Mesothelial cell of epicardium (in vitro differentiated cells): Measurements from ENCODE around the gene PRMT7. TPM values are rescaled to one million over a fixed set of nuclear protein-coding genes. Genes with fewer than 3 reads are reported as not detected.

Experiments used
- DNase-seq, 2 experiments: peaks; one replicate each; pipeline ENCODE4 v3.0.0; 2021; ENCODE audit warnings: low spot score in 2 of 2; ENCODE audit not compliant: unreplicated experiment in 2 of 2
- H3K27ac Mint-ChIP-seq: 2 replicates; pipeline ENCODE4 v1.8.0; 2021; ENCODE audit warnings: mixed read lengths
- H3K27me3 Mint-ChIP-seq: 2 replicates; pipeline ENCODE4 v1.8.0; 2021; ENCODE audit warnings: low read depth, mixed read lengths
- H3K36me3 Mint-ChIP-seq: 2 replicates; pipeline ENCODE4 v1.8.0; 2021; ENCODE audit warnings: mixed read lengths
- H3K4me1 Mint-ChIP-seq: 2 replicates; pipeline ENCODE4 v1.8.0; 2021; ENCODE audit warnings: mixed read lengths
- H3K4me3 Mint-ChIP-seq: 2 replicates; pipeline ENCODE4 v1.8.0; 2021; ENCODE audit warnings: mild to moderate bottlenecking, moderate library complexity, mixed read lengths
- H3K9me3 Mint-ChIP-seq: 2 replicates; pipeline ENCODE4 v1.8.0; 2021; ENCODE audit warnings: mixed read lengths
- CTCF ChIP-seq: fragments of 200-600 bp; sonication (generic); IDR thresholded peaks from one replicate; pipeline ENCODE4 v1.5.0; 2021; ENCODE audit warnings: antibody characterized with exemption; ENCODE audit not compliant: unreplicated experiment
- total RNA-seq: library from RNA; stranded (reverse); gene quantifications from 3 replicates; pipeline ENCODE4 v1.2.1, GENCODE V29; 2021

The PRMT7 gene
- total RNA-seq, 1 donor from 2014 or later = 77.9 TPM

DNA sequence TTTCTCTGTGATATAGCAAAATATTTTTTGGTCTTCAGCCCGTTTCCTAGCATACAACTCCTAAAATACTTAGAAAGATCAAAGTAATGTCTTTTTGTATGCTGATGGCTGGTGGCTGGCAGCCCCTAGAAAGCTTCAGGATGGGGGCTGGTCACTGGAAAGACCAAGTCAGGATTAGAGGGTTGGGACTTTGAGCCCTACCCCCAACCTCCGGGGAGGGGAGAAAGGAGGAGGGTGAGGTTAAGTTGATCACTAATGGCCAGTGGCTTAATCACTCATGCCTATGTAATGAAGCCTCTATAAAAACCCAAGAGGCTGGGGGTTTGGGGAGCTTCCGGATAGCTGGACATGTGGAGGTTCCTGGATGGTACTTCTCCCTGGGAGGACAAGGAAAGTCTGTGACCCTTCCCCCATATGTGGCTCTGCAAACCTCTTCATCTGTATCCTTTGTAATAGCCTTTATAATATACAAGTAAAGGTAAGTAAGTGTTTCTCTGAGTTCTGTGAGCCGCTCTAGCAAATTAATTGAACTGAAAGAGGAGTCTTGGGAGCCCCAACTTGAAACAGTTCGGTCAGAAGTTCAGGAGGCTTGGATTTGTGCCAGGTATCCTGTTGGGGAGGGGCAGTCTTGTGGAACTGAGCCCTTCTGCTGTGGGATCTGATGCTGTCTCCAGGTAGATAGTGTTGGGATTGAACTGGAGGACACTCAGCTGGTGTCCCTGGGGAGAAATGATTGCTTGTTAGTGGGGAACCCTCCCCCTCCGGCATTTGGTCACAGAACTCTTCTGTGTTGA lies 43.0 kb upstream of the PRMT7 start:
- no peaks in the 10 kb centered on the region for H3K27me3 Mint-ChIP-seq
- peak in 1 of 2 experiments; percentile 61 for DNase-seq
- H3K27ac Mint-ChIP-seq = peak overlapping the region; percentile 95
- H3K4me3 Mint-ChIP-seq = peak overlapping the region; percentile 58
- no peaks in the 10 kb centered on the region for H3K36me3 Mint-ChIP-seq
- TF ChIP-seq CTCF = no peak
- no peaks in the 10 kb centered on the region for H3K9me3 Mint-ChIP-seq
- peaks cover 43% of the 10 kb centered on the region for H3K4me1 Mint-ChIP-seq

- Mint-ChIP-seq H3K27me3 (no peaks in the 10 kb centered on the region), H3K4me1 (peaks cover 36% of the 10 kb centered on the region), H3K27ac (no peak overlapping the region), H3K4me3 (no peak overlapping the region), H3K9me3 (no peaks in the 10 kb centered on the region), H3K36me3 (peaks cover 9% of the 10 kb centered on the region)
- TF ChIP-seq CTCF = no peak
- DNase-seq = no peak
Measured at GRCh38 chr16:68269793-68270192, 41.0 kb upstream of the PRMT7 start.

- DNase-seq = no peak
- H3K36me3 Mint-ChIP-seq = peaks cover 9% of the 10 kb centered on the region
- H3K27ac Mint-ChIP-seq = peak overlapping the region; percentile 50
- peaks cover 32% of the 10 kb centered on the region for H3K4me1 Mint-ChIP-seq
- TF ChIP-seq CTCF = no peak
- H3K9me3 Mint-ChIP-seq = no peaks in the 10 kb centered on the region
- no peaks in the 10 kb centered on the region for H3K27me3 Mint-ChIP-seq
- no peak overlapping the region for H3K4me3 Mint-ChIP-seq
Measured at GRCh38 chr16:68270353-68270752, 40.5 kb upstream of the PRMT7 start.

GRCh38 chr16:68272507-68273209 lies 38.2 kb upstream of the PRMT7 start:
- no peak for TF ChIP-seq CTCF
- DNase-seq = no peak
- H3K9me3 Mint-ChIP-seq = no peaks in the 10 kb centered on the region
- H3K27ac Mint-ChIP-seq = no peak overlapping the region
- H3K4me1 Mint-ChIP-seq = peaks cover 24% of the 10 kb centered on the region
- H3K4me3 Mint-ChIP-seq = no peak overlapping the region
- no peaks in the 10 kb centered on the region for H3K27me3 Mint-ChIP-seq
- H3K36me3 Mint-ChIP-seq = peaks cover 11% of the 10 kb centered on the region

- DNase-seq = no peak
- TF ChIP-seq CTCF = no peak
- no peaks in the 10 kb centered on the region for H3K9me3 Mint-ChIP-seq
- H3K4me3 Mint-ChIP-seq = no peak overlapping the region
- H3K36me3 Mint-ChIP-seq = peaks cover 11% of the 10 kb centered on the region
- H3K27ac Mint-ChIP-seq = no peak overlapping the region
- H3K4me1 Mint-ChIP-seq = peaks cover 16% of the 10 kb centered on the region
- no peaks in the 10 kb centered on the region for H3K27me3 Mint-ChIP-seq
Measured at GRCh38 chr16:68273459-68273858, 37.4 kb upstream of the PRMT7 start.
